GM12873 (cell line): ENCODE results near the gene MAP3K4.

Experiments used
- CTCF ChIP-seq: IDR thresholded peaks from 2 replicates; pipeline ENCODE4 v1.5.1; 2012; ENCODE audit warnings: low read depth, mild to moderate bottlenecking, moderate library complexity, low read length, control low read depth; ENCODE audit not compliant: insufficient read depth; ENCODE audit errors: missing control alignments

Gene MAP3K4

GRCh38 chr6:161133963-161134362 is 142.4 kb downstream of the MAP3K4 start:
- no peak for TF ChIP-seq CTCF

GRCh38 chr6:161134550-161135298 is 143.2 kb downstream of the MAP3K4 start:
- no peak for TF ChIP-seq CTCF

GRCh38 chr6:161135695-161136591 is 144.4 kb downstream of the MAP3K4 start:
- no peak for TF ChIP-seq CTCF

- no peak for TF ChIP-seq CTCF
Observed at GRCh38 chr6:161136655-161137054, 145.1 kb downstream of the MAP3K4 start.

- no peak for TF ChIP-seq CTCF
Observed at GRCh38 chr6:161137320-161137719, 145.8 kb downstream of the MAP3K4 start.

GRCh38 chr6:161137839-161138542 is 146.4 kb downstream of the MAP3K4 start:
- no peak for TF ChIP-seq CTCF
